ENCODE results near the gene RYR2. TPM values are rescaled to one million over a fixed set of nuclear protein-coding genes. Genes with fewer than 3 reads are reported as not detected.

Gene RYR2
- total RNA-seq, 1 experiment from 2014 or later = 0.03 TPM

DNA sequence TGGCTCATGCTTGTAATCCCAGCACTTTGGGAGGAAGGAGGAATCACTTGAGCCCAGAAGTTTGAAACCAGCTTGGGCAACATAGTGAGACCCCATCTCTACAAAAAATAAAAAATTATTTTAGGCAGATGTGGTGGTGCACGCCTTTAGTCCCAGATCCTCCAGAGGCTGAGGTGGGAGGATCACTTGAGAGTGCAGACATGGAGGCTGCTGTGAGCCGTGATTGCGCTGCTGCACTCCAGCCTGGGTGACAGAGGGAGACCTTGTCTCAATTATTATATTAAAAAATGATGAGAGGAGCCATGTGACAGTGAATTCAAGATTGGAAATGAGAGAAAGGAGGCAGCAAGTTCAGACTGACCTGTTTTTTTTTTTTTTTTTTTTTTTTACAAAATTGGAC lies 566.4 kb downstream of the RYR2 start:
- ChIA-PET CTCF (no interaction called here), POLR2A (no interaction called here)
- no peaks in the 10 kb centered on the region for H3K36me3 ChIP-seq (ENCODE audit: control insufficient read depth, insufficient read depth, low read length)
- TF ChIP-seq TCF7L2 (IDR thresholded peaks at IDR 0.05; ENCODE audit: low read depth, low read length) (no peak), SIN3A (IDR thresholded peaks at IDR 0.05; ENCODE audit: borderline replicate concordance, insufficient read depth, low read depth, low read length) (no peak), POLR2AphosphoS5 (IDR thresholded peaks at IDR 0.05; ENCODE audit: low read depth, low read length) (no peak)
- TF ChIP-seq, protein P1, sequence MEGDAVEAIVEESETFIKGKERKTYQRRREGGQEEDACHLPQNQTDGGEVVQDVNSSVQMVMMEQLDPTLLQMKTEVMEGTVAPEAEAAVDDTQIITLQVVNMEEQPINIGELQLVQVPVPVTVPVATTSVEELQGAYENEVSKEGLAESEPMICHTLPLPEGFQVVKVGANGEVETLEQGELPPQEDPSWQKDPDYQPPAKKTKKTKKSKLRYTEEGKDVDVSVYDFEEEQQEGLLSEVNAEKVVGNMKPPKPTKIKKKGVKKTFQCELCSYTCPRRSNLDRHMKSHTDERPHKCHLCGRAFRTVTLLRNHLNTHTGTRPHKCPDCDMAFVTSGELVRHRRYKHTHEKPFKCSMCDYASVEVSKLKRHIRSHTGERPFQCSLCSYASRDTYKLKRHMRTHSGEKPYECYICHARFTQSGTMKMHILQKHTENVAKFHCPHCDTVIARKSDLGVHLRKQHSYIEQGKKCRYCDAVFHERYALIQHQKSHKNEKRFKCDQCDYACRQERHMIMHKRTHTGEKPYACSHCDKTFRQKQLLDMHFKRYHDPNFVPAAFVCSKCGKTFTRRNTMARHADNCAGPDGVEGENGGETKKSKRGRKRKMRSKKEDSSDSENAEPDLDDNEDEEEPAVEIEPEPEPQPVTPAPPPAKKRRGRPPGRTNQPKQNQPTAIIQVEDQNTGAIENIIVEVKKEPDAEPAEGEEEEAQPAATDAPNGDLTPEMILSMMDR (IDR thresholded peaks at IDR 0.05) = no peak
- TF ChIP-seq, protein P2, sequence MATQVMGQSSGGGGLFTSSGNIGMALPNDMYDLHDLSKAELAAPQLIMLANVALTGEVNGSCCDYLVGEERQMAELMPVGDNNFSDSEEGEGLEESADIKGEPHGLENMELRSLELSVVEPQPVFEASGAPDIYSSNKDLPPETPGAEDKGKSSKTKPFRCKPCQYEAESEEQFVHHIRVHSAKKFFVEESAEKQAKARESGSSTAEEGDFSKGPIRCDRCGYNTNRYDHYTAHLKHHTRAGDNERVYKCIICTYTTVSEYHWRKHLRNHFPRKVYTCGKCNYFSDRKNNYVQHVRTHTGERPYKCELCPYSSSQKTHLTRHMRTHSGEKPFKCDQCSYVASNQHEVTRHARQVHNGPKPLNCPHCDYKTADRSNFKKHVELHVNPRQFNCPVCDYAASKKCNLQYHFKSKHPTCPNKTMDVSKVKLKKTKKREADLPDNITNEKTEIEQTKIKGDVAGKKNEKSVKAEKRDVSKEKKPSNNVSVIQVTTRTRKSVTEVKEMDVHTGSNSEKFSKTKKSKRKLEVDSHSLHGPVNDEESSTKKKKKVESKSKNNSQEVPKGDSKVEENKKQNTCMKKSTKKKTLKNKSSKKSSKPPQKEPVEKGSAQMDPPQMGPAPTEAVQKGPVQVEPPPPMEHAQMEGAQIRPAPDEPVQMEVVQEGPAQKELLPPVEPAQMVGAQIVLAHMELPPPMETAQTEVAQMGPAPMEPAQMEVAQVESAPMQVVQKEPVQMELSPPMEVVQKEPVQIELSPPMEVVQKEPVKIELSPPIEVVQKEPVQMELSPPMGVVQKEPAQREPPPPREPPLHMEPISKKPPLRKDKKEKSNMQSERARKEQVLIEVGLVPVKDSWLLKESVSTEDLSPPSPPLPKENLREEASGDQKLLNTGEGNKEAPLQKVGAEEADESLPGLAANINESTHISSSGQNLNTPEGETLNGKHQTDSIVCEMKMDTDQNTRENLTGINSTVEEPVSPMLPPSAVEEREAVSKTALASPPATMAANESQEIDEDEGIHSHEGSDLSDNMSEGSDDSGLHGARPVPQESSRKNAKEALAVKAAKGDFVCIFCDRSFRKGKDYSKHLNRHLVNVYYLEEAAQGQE (IDR thresholded peaks at IDR 0.05; ENCODE audit: insufficient read depth in 1 of 2, low read depth in 2 of 2, low read length in 1 of 2) = no peak
- ATAC-seq = no peak
- H3K4me3 ChIP-seq (ENCODE audit: low read depth in 2 of 2, low read length in 2 of 2) = no peak overlapping the region
- H3K27me3 ChIP-seq (ENCODE audit: control insufficient read depth, insufficient read depth, low read length) = no peaks in the 10 kb centered on the region
- H3K4me1 ChIP-seq (ENCODE audit: control insufficient read depth, insufficient read depth, low read length) = no peaks in the 10 kb centered on the region
- H3K27ac ChIP-seq (ENCODE audit: low read length) = no peak overlapping the region
- DNase-seq (ENCODE audit: low read depth, low spot score) = no peak
- no peaks in the 10 kb centered on the region for H3K9me3 ChIP-seq (ENCODE audit: control insufficient read depth, insufficient read depth, low read depth, low read length)
- intact Hi-C loops (cut with micrococcal nuclease; ENCODE audit: unreplicated experiment) = no loop called here
- in situ Hi-C loops (cut with HindIII; ENCODE audit: low pct_unique_long_range_greater_than_20kb, low sequenced_read_pairs) = no loop called here
- no TSS peak for BruUV-seq (replicated peaks)

- ChIA-PET POLR2A (no interaction called here), CTCF (no interaction called here)
- no peaks in the 10 kb centered on the region for H3K4me1 ChIP-seq (ENCODE audit: control insufficient read depth, insufficient read depth, low read length)
- no peaks in the 10 kb centered on the region for H3K36me3 ChIP-seq (ENCODE audit: control insufficient read depth, insufficient read depth, low read length)
- ATAC-seq = no peak
- no peaks in the 10 kb centered on the region for H3K27me3 ChIP-seq (ENCODE audit: control insufficient read depth, insufficient read depth, low read length)
- TF ChIP-seq, protein P2 (IDR thresholded peaks at IDR 0.05; ENCODE audit: insufficient read depth in 1 of 2, low read depth in 2 of 2, low read length in 1 of 2) = no peak
- TF ChIP-seq, protein P1 (IDR thresholded peaks at IDR 0.05) = no peak
- TF ChIP-seq SIN3A (IDR thresholded peaks at IDR 0.05; ENCODE audit: borderline replicate concordance, insufficient read depth, low read depth, low read length) = no peak
- TF ChIP-seq TCF7L2 (IDR thresholded peaks at IDR 0.05; ENCODE audit: low read depth, low read length) = no peak
- no peak for TF ChIP-seq POLR2AphosphoS5 (IDR thresholded peaks at IDR 0.05; ENCODE audit: low read depth, low read length)
- intact Hi-C loops (cut with micrococcal nuclease; ENCODE audit: unreplicated experiment) = no loop called here
- H3K4me3 ChIP-seq (ENCODE audit: low read depth in 2 of 2, low read length in 2 of 2) = no peak overlapping the region
- H3K27ac ChIP-seq (ENCODE audit: low read length) = no peak overlapping the region
- H3K9me3 ChIP-seq (ENCODE audit: control insufficient read depth, insufficient read depth, low read depth, low read length) = no peaks in the 10 kb centered on the region
- in situ Hi-C loops (cut with HindIII; ENCODE audit: low pct_unique_long_range_greater_than_20kb, low sequenced_read_pairs) = no loop called here
- no TSS peak for BruUV-seq (replicated peaks)
- DNase-seq (ENCODE audit: low read depth, low spot score) = no peak
These were observed 568.2 kb downstream of the RYR2 start for GRCh38 chr1:237610157-237610556.

Data from Panc1 (cell line).